SU-DHL-6 (cell line): ENCODE results near the gene AFAP1L1.

Experiments
- H2AFZ ChIP-seq: fragments of 200-600 bp; sonication (generic); 2 replicates; pipeline ENCODE4 v1.6.1; 2014; ENCODE audit warnings: low read depth, mild to moderate bottlenecking, moderate library complexity, mixed read lengths, antibody characterized with exemption, low read length; ENCODE audit not compliant: severe bottlenecking
- H3F3A ChIP-seq: fragments of 200-600 bp; shearing (Covaris generic); 2 replicates; pipeline ENCODE4 v1.6.0; 2016; ENCODE audit warnings: antibody characterized with exemption, mild to moderate bottlenecking; ENCODE audit not compliant: insufficient read depth
- H3K27ac ChIP-seq: fragments of 200-600 bp; sonication (generic); 2 replicates; pipeline ENCODE4 v1.5.1; 2016; ENCODE audit warnings: low read depth, mild to moderate bottlenecking, low read length, moderate library complexity, mixed read lengths
- H3K27me3 ChIP-seq: fragments of 200-600 bp; sonication (generic), shearing (Covaris generic); 2 replicates; pipeline ENCODE4 v1.6.0; 2014; ENCODE audit warnings: mild to moderate bottlenecking, low read length
- H3K36me3 ChIP-seq: fragments of 200-600 bp; sonication (generic); 2 replicates; pipeline ENCODE4 v1.6.1; 2014; ENCODE audit warnings: mild to moderate bottlenecking, low read length, mixed read lengths
- H3K4me2 ChIP-seq: fragments of 300-600, 200-600 bp; shearing (Covaris generic), sonication (generic); 2 replicates; pipeline ENCODE4 v1.6.0; 2014; ENCODE audit warnings: low read length, low read depth, mild to moderate bottlenecking; ENCODE audit not compliant: poor library complexity, severe bottlenecking
- H3K4me3 ChIP-seq: fragments of 200-600 bp; sonication (generic); 2 replicates; pipeline ENCODE4 v1.5.1; 2014; ENCODE audit warnings: antibody characterized with exemption, low read length, mild to moderate bottlenecking, mixed read lengths; ENCODE audit not compliant: insufficient read depth, poor library complexity, severe bottlenecking
- H3K79me2 ChIP-seq: fragments of 200-600 bp; sonication (generic); 2 replicates; pipeline ENCODE4 v1.6.1; 2014; ENCODE audit warnings: mild to moderate bottlenecking, low read length, moderate library complexity; ENCODE audit not compliant: insufficient read depth
- H3K9ac ChIP-seq: fragments of 200-600 bp; sonication (generic); 2 replicates; pipeline ENCODE4 v1.7.0; 2014; ENCODE audit warnings: mild to moderate bottlenecking, low read length
- H3K9me2 ChIP-seq: fragments of 200-600 bp; sonication (generic); replicated peaks from 2 replicates; pipeline ENCODE4 v1.6.1; 2014; ENCODE audit warnings: low read length; ENCODE audit not compliant: insufficient read depth
- H3K9me3 ChIP-seq: fragments of 200-600 bp; sonication (generic); 2 replicates; pipeline ENCODE4 v1.6.1; 2014; ENCODE audit warnings: low read length, mixed read lengths; ENCODE audit not compliant: insufficient read depth
- H4K20me1 ChIP-seq: fragments of 200-600 bp; sonication (generic); 2 replicates; pipeline ENCODE4 v1.6.1; 2014; ENCODE audit warnings: low read depth, mild to moderate bottlenecking, antibody characterized with exemption, low read length, moderate library complexity, mixed read lengths
- EZH2phosphoT487 ChIP-seq: fragments of 200-600 bp; sonication (generic), shearing (Covaris generic); conservative IDR thresholded peaks from 2 replicates; pipeline ENCODE4 v1.6.1; 2018; ENCODE audit warnings: mild to moderate bottlenecking, antibody characterized with exemption, low read length, moderate library complexity, mixed read lengths
- TF ChIP-seq, protein P1 (sequence below): fragments of 200-600 bp; sonication (generic); IDR thresholded peaks from one replicate; pipeline ENCODE4 v1.5.1; 2017; ENCODE audit warnings: antibody characterized with exemption, mild to moderate bottlenecking, low read length, moderate library complexity; ENCODE audit not compliant: insufficient read depth, poor library complexity, severe bottlenecking

The AFAP1L1 gene

DNA sequence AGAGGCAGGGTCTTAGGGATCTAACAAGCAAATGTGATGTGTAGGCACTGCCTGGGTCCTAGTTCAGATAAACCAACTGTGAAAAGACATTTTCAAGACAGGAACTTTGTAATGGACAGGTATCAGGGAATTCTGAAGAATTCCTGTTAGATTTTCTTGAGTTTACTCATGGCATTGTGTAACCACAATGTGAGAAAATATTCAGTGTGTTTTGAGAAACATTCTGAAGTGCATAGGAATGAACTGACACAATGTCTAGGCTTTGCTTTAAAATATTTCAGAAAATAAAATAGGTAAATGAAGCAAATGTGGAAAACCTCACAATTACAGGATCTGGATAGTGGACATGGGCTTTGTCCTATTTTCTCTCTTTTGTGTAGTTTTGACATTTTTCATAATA, 15.2 kb upstream of the AFAP1L1 start:
- no peak overlapping the region for H3K4me3 ChIP-seq

GRCh38 chr5:149257131-149257530, 14.5 kb upstream of the AFAP1L1 start:
- H3K9ac ChIP-seq: no peak overlapping the region
- H3F3A ChIP-seq: no peaks in the 10 kb centered on the region
- H3K9me3 ChIP-seq: no peaks in the 10 kb centered on the region
- no peak overlapping the region for H3K27ac ChIP-seq
- no peaks in the 10 kb centered on the region for H3K36me3 ChIP-seq
- no peak for TF ChIP-seq EZH2phosphoT487
- TF ChIP-seq, protein P1, sequence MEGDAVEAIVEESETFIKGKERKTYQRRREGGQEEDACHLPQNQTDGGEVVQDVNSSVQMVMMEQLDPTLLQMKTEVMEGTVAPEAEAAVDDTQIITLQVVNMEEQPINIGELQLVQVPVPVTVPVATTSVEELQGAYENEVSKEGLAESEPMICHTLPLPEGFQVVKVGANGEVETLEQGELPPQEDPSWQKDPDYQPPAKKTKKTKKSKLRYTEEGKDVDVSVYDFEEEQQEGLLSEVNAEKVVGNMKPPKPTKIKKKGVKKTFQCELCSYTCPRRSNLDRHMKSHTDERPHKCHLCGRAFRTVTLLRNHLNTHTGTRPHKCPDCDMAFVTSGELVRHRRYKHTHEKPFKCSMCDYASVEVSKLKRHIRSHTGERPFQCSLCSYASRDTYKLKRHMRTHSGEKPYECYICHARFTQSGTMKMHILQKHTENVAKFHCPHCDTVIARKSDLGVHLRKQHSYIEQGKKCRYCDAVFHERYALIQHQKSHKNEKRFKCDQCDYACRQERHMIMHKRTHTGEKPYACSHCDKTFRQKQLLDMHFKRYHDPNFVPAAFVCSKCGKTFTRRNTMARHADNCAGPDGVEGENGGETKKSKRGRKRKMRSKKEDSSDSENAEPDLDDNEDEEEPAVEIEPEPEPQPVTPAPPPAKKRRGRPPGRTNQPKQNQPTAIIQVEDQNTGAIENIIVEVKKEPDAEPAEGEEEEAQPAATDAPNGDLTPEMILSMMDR: no peak
- no peaks in the 10 kb centered on the region for H3K79me2 ChIP-seq
- H4K20me1 ChIP-seq: no peaks in the 10 kb centered on the region
- H3K4me3 ChIP-seq: no peak overlapping the region
- no peaks in the 10 kb centered on the region for H3K27me3 ChIP-seq
- H3K9me2 ChIP-seq: no peaks in the 10 kb centered on the region
- H2AFZ ChIP-seq: no peak overlapping the region
- no peak overlapping the region for H3K4me2 ChIP-seq

More for the DNA sequence above, 15.2 kb upstream of the AFAP1L1 start:
- no peaks in the 10 kb centered on the region for H3K9me2 ChIP-seq
- TF ChIP-seq, protein P1: no peak
- no peak for TF ChIP-seq EZH2phosphoT487
- no peak overlapping the region for H3K27ac ChIP-seq
- no peaks in the 10 kb centered on the region for H3K79me2 ChIP-seq
- H2AFZ ChIP-seq: no peak overlapping the region
- no peaks in the 10 kb centered on the region for H4K20me1 ChIP-seq
- H3F3A ChIP-seq: no peaks in the 10 kb centered on the region
- H3K9ac ChIP-seq: no peak overlapping the region
- H3K36me3 ChIP-seq: no peaks in the 10 kb centered on the region
- H3K4me2 ChIP-seq: no peak overlapping the region
- H3K27me3 ChIP-seq: no peaks in the 10 kb centered on the region
- no peaks in the 10 kb centered on the region for H3K9me3 ChIP-seq

DNA sequence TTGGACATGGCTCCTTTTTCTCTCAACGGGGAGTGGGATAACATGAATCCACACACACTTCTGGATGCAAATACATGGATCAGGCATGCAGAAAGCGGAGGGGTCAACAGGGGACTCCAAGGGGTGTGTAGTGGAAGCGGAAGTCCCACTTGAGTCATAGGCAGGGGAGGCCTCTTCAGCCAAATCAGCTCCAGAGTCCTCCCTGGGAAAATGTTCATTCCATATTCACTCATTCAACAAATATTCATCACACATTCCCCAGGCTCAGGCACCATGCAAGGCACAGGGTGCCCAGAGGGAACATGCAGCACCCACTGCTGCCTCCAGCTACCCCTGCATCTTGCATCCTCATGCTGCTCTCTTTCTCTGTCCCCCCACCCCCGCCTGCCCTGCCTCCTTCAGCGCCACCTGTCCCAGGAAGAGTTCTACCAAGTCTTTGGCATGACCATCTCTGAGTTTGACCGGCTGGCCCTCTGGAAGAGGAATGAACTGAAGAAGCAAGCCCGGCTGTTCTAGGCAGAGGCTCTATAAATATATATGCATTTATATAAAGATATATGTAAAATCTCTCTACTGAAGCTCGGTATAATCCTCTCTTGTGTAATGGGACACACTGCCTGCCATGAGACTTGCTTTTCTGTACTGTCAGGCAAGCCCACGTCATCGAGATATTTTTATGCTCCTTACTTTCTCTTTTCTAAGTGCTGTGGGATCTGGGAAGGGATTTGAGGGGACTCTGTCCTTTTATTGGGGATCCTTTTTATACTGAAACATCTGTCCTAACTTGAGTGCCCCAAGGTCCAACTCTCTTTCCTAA, 13.6 kb upstream of the AFAP1L1 start:
- no peak overlapping the region for H2AFZ ChIP-seq
- no peak overlapping the region for H3K27ac ChIP-seq
- H3K36me3 ChIP-seq: no peaks in the 10 kb centered on the region
- H4K20me1 ChIP-seq: no peaks in the 10 kb centered on the region
- no peaks in the 10 kb centered on the region for H3K79me2 ChIP-seq
- TF ChIP-seq, protein P1: no peak
- TF ChIP-seq EZH2phosphoT487: no peak
- no peaks in the 10 kb centered on the region for H3F3A ChIP-seq
- no peak overlapping the region for H3K9ac ChIP-seq
- no peaks in the 10 kb centered on the region for H3K9me3 ChIP-seq
- H3K27me3 ChIP-seq: no peaks in the 10 kb centered on the region
- no peak overlapping the region for H3K4me2 ChIP-seq
- H3K9me2 ChIP-seq: no peaks in the 10 kb centered on the region
- H3K4me3 ChIP-seq: no peak overlapping the region
